Measurements from ENCODE around the gene HDAC9. TPM values are rescaled to one million over a fixed set of nuclear protein-coding genes. Genes with fewer than 3 reads are reported as not detected.

The HDAC9 gene
- polyA plus RNA-seq, 1 experiment, result 2.1 TPM

GRCh38 chr7:18995811-18996426 is 500.4 kb downstream of the HDAC9 start:
- DNase-seq (ENCODE audit: low read depth, low spot score), result no peak
- no peak for TF ChIP-seq CTCF (IDR thresholded peaks at IDR 0.05; ENCODE audit: low read depth, low read length)
- ChIA-PET POLR2A (no interaction called here), CTCF (interaction anchor here (1.1 kb wide), 1 partner anchor 12 kb away, joined by 4 read pairs; no protein-coding TSS in a partner anchor)
- H3K27ac ChIP-seq (ENCODE audit: low read depth, low read length), result no peak overlapping the region
- no peaks in the 10 kb centered on the region for H3K9me3 ChIP-seq (ENCODE audit: control insufficient read depth, insufficient read depth, low read length)
- H3K4me3 ChIP-seq (ENCODE audit: low read depth, low read length), result no peak overlapping the region
- no peaks in the 10 kb centered on the region for H3K27me3 ChIP-seq (ENCODE audit: control insufficient read depth, insufficient read depth, low read length)

GRCh38 chr7:18996583-18996982 is 501.0 kb downstream of the HDAC9 start:
- no peak for TF ChIP-seq CTCF (IDR thresholded peaks at IDR 0.05; ENCODE audit: low read depth, low read length)
- no peaks in the 10 kb centered on the region for H3K9me3 ChIP-seq (ENCODE audit: control insufficient read depth, insufficient read depth, low read length)
- H3K4me3 ChIP-seq (ENCODE audit: low read depth, low read length), result no peak overlapping the region
- H3K27me3 ChIP-seq (ENCODE audit: control insufficient read depth, insufficient read depth, low read length), result no peaks in the 10 kb centered on the region
- no peak for DNase-seq (ENCODE audit: low read depth, low spot score)
- CTCF ChIA-PET, result interaction anchor here (1.1 kb wide), 1 partner anchor 12 kb away, joined by 4 read pairs; no protein-coding TSS in a partner anchor
- H3K27ac ChIP-seq (ENCODE audit: low read depth, low read length), result no peak overlapping the region
- POLR2A ChIA-PET, result no interaction called here

GRCh38 chr7:18997477-18998150 is 502.1 kb downstream of the HDAC9 start:
- POLR2A ChIA-PET, result no interaction called here
- Histone ChIP-seq H3K4me3 (ENCODE audit: low read depth, low read length) (no peak overlapping the region), H3K27ac (ENCODE audit: low read depth, low read length) (no peak overlapping the region), H3K9me3 (ENCODE audit: control insufficient read depth, insufficient read depth, low read length) (no peaks in the 10 kb centered on the region), H3K27me3 (ENCODE audit: control insufficient read depth, insufficient read depth, low read length) (no peaks in the 10 kb centered on the region)
- no peak for DNase-seq (ENCODE audit: low read depth, low spot score)
- CTCF ChIA-PET, result no interaction called here
- no peak for TF ChIP-seq CTCF (IDR thresholded peaks at IDR 0.05; ENCODE audit: low read depth, low read length)

- Histone ChIP-seq H3K4me3 (ENCODE audit: low read depth, low read length) (no peak overlapping the region), H3K27me3 (ENCODE audit: control insufficient read depth, insufficient read depth, low read length) (no peaks in the 10 kb centered on the region), H3K9me3 (ENCODE audit: control insufficient read depth, insufficient read depth, low read length) (no peaks in the 10 kb centered on the region), H3K27ac (ENCODE audit: low read depth, low read length) (no peak overlapping the region)
- ChIA-PET CTCF (no interaction called here), POLR2A (no interaction called here)
- DNase-seq (ENCODE audit: low read depth, low spot score), result no peak
- no peak for TF ChIP-seq CTCF (IDR thresholded peaks at IDR 0.05; ENCODE audit: low read depth, low read length)
Measured at GRCh38 chr7:19000410-19000809, 504.9 kb downstream of the HDAC9 start.

- DNase-seq (ENCODE audit: low read depth, low spot score), result no peak
- no peaks in the 10 kb centered on the region for H3K27me3 ChIP-seq (ENCODE audit: control insufficient read depth, insufficient read depth, low read length)
- no peak overlapping the region for H3K4me3 ChIP-seq (ENCODE audit: low read depth, low read length)
- no peak for TF ChIP-seq CTCF (IDR thresholded peaks at IDR 0.05; ENCODE audit: low read depth, low read length)
- ChIA-PET POLR2A (no interaction called here), CTCF (no interaction called here)
- H3K27ac ChIP-seq (ENCODE audit: low read depth, low read length), result no peak overlapping the region
- no peaks in the 10 kb centered on the region for H3K9me3 ChIP-seq (ENCODE audit: control insufficient read depth, insufficient read depth, low read length)
Measured at GRCh38 chr7:19001854-19002253, 506.3 kb downstream of the HDAC9 start.

Measured in AG04450 (cell line).